ENCODE data around the gene CHAF1A. TPM values are rescaled to one million over a fixed set of nuclear protein-coding genes. Genes with fewer than 3 reads are reported as not detected.

The CHAF1A gene
- total RNA-seq, 4 donors from 2014 or later, result 4.9 to 18.6 (median 8.1) TPM

DNA sequence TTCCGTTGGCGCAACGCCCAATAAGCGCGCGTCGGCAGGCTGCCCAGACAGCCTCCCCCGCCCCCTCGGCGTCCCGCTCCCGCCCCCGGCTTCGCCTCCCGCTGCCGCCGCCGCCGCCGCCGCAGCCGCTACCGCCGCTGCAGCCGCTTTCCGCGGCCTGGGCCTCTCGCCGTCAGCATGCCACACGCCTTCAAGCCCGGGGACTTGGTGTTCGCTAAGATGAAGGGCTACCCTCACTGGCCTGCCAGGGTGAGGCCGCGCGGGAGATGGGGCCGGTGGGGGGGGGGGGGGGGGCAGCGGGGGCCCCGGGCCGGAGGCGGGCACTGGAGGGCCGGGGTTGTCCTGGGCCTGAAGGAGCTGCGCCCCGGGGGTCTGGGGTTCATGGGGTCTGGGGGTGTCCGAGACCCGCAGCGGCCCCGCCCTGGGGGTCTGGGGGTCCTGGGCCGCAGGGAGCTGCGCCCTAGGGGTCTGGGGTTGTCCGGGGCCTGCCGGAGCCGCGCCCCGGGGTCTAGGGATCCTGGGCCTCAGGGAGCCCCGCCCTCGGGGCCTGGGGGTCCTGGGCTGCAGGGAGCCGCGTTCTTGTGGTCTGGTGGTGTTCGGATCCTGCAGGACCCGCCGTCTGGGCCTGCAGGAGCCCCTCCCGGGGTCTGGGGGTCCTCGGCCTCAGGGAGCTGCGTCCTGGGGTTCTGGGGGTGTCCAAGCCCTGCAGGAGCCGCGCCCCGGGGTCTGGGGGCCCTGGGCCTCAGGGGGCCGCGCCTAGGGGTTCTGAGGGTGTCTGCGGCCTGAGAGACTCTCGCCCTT, 69.9 kb downstream of the CHAF1A start, which contains the start of gene HDGFL2:
Gene HDGFL2 (plus strand): TSS at position 124 of the 801 bp plus-strand sequence. CDS start 54 bp downstream, at position 178.
- H3K27me3 ChIP-seq, result no peaks in the 10 kb centered on the region
- 0% methylated on average over 23 to 50 of the region's 71 CpGs for WGBS, 2 donors
- no peaks in the 10 kb centered on the region for H3K9me3 ChIP-seq
- peak within 1 kb of the TSS; percentile 47 to 93 (median 88) for H3K27ac ChIP-seq
- TF ChIP-seq, protein P1, sequence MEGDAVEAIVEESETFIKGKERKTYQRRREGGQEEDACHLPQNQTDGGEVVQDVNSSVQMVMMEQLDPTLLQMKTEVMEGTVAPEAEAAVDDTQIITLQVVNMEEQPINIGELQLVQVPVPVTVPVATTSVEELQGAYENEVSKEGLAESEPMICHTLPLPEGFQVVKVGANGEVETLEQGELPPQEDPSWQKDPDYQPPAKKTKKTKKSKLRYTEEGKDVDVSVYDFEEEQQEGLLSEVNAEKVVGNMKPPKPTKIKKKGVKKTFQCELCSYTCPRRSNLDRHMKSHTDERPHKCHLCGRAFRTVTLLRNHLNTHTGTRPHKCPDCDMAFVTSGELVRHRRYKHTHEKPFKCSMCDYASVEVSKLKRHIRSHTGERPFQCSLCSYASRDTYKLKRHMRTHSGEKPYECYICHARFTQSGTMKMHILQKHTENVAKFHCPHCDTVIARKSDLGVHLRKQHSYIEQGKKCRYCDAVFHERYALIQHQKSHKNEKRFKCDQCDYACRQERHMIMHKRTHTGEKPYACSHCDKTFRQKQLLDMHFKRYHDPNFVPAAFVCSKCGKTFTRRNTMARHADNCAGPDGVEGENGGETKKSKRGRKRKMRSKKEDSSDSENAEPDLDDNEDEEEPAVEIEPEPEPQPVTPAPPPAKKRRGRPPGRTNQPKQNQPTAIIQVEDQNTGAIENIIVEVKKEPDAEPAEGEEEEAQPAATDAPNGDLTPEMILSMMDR (IDR thresholded peaks at IDR 0.05), result no peak
- TF ChIP-seq EP300 (IDR thresholded peaks at IDR 0.05) (no peak), POLR2A (IDR thresholded peaks at IDR 0.05) (no peak)
- H3K36me3 ChIP-seq, result peaks cover 0 to 25% (median 0%) of the 10 kb centered on the region in 3 donors
- H3K4me3 ChIP-seq, result peak within 1 kb of the TSS; percentile 79 to 98 (median 86)
- H3K4me1 ChIP-seq, result peaks cover 0 to 30% (median 21%) of the 10 kb centered on the region in 4 donors
- DNase-seq (ENCODE audit: low spot score in 2 of 2), result no peak

- 14 to 34% methylated on average over 5 to 25 of the region's 25 CpGs for WGBS, 2 donors
- no peak for DNase-seq (ENCODE audit: low spot score in 2 of 2)
- TF ChIP-seq POLR2A (IDR thresholded peaks at IDR 0.05) (no peak), EP300 (IDR thresholded peaks at IDR 0.05) (no peak)
- TF ChIP-seq, protein P1 (IDR thresholded peaks at IDR 0.05), result no peak
- peaks cover 0 to 33% (median 0%) of the 10 kb centered on the region in 3 donors for H3K36me3 ChIP-seq
- H3K4me3 ChIP-seq, result peak overlapping the region; percentile 79 to 98 (median 86)
- H3K9me3 ChIP-seq, result no peaks in the 10 kb centered on the region
- peaks cover 0 to 30% (median 21%) of the 10 kb centered on the region in 4 donors for H3K4me1 ChIP-seq
- H3K27ac ChIP-seq, result peak overlapping the region in 3 of 4 donors; percentile 72 to 93 (median 76)
- H3K27me3 ChIP-seq, result no peaks in the 10 kb centered on the region
Observed at GRCh38 chr19:4473011-4473762, 70.7 kb downstream of the CHAF1A start.

DNA sequence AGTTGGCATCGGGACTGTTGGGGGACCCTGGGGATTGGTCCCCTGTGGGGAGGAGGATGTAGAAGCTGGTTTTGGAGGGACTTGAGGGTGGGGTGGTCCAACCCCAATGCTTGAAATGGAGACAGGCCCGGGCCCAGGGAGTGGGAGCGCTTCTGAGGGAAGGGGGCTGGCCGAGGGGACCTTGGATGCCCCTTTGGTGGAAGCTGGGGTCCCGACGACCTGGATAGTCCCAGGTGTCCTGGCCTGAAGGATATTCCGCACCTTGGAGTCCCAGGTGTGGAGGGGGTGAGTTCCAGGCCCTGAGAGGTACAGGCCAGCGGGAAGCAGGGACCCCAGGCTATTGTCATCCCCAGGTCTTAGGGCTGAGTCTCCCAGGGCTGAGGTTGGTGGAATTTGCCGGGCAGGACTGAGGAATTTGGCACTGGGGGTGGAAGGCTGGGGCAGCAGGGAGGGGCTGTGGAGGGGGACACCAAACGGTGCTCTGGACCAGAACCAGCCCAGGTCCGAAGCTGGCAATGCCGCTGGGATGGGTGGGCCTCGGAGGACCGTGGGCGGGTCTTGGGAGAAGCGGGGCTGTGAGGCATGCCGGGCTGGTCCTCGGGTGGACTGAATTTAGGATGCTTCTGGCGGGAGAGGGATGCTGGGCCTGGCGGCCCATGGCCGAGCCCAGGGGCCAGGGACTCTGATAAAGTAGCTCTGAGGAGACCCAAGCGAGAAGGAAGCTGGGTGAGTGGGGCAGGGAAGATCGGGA, 71.5 kb downstream of the CHAF1A start:
- Histone ChIP-seq H3K4me1 (peaks cover 0 to 30% (median 21%) of the 10 kb centered on the region in 4 donors), H3K36me3 (peaks cover 0 to 40% (median 0%) of the 10 kb centered on the region in 3 donors), H3K9me3 (no peaks in the 10 kb centered on the region), H3K27me3 (no peaks in the 10 kb centered on the region), H3K27ac (peak overlapping the region in 2 of 4 donors; percentile 36 to 93), H3K4me3 (peak overlapping the region in 3 of 4 donors; percentile 9 to 85 (median 79))
- no peak for TF ChIP-seq EP300 (IDR thresholded peaks at IDR 0.05)
- TF ChIP-seq, protein P1 (IDR thresholded peaks at IDR 0.05), result no peak
- TF ChIP-seq POLR2A (IDR thresholded peaks at IDR 0.05), result no peak
- no peak for DNase-seq (ENCODE audit: low spot score in 2 of 2)
- 17 to 21% methylated on average over 19 to 23 of the region's 23 CpGs for WGBS, 2 donors

- Histone ChIP-seq H3K9me3 (no peaks in the 10 kb centered on the region), H3K27ac (peak overlapping the region in 2 of 4 donors; percentile 36 to 93), H3K4me3 (peak overlapping the region in 2 of 4 donors; percentile 9 to 85), H3K4me1 (peaks cover 0 to 30% (median 21%) of the 10 kb centered on the region in 4 donors), H3K36me3 (peaks cover 0 to 46% (median 0%) of the 10 kb centered on the region in 3 donors), H3K27me3 (no peaks in the 10 kb centered on the region)
- 17 to 18% methylated on average over 8 to 13 of the region's 13 CpGs for WGBS, 2 donors
- TF ChIP-seq, protein P1 (IDR thresholded peaks at IDR 0.05), result no peak
- no peak for TF ChIP-seq POLR2A (IDR thresholded peaks at IDR 0.05)
- TF ChIP-seq EP300 (IDR thresholded peaks at IDR 0.05), result no peak
- DNase-seq (ENCODE audit: low spot score in 2 of 2), result no peak
Observed at GRCh38 chr19:4474514-4475022, 72.1 kb downstream of the CHAF1A start.

Measured in tibial nerve (tissue), 4 donors.